HepG2 (cell line): ENCODE results near the gene SERPINF2. TPM values are rescaled to one million over a fixed set of nuclear protein-coding genes. Genes with fewer than 3 reads are reported as not detected.

Experiments
- BRCA1 ChIP-seq: sonication (generic); formaldehyde crosslinking; IDR thresholded peaks from 2 replicates; pipeline ENCODE4 v1.4.0; 2020; ENCODE audit warnings: missing genetic modification reagents
- CEBPB ChIP-seq: IDR thresholded peaks from 2 replicates; pipeline ENCODE4 v1.6.1; 2011; ENCODE audit warnings: low read depth, low read length, improper control_type of control experiment, borderline replicate concordance
- EHMT2 ChIP-seq: fragments of 200-600 bp; sonication (generic); IDR thresholded peaks from 2 replicates; pipeline ENCODE4 v1.7.0; 2017; ENCODE audit warnings: antibody characterized with exemption, low read depth, low read length, borderline replicate concordance
- ETS1 ChIP-seq: sonication (generic); formaldehyde crosslinking; IDR thresholded peaks from 2 replicates; pipeline ENCODE4 v1.4.0; 2020; ENCODE audit warnings: missing genetic modification reagents
- GABPB1 ChIP-seq: IDR thresholded peaks from 2 replicates; pipeline ENCODE4 v1.6.1; 2016; ENCODE audit warnings: mild to moderate bottlenecking, missing genetic modification reagents, moderate library complexity, missing compliant biosample characterization
- HNRNPLL ChIP-seq: fragments of 200-400 bp; formaldehyde crosslinking; IDR thresholded peaks from 2 replicates; pipeline ENCODE4 v1.6.1; 2017; ENCODE audit warnings: mild to moderate bottlenecking, low read depth, low read length; ENCODE audit not compliant: poor library complexity, severe bottlenecking
- HNRNPUL1 ChIP-seq: fragments of 200-400 bp; formaldehyde crosslinking; IDR thresholded peaks from 2 replicates; pipeline ENCODE4 v1.6.1; 2017; ENCODE audit warnings: low read depth, mild to moderate bottlenecking, low read length, moderate library complexity
- MXD3 ChIP-seq: IDR thresholded peaks from 2 replicates; pipeline ENCODE4 v1.6.1; 2016; ENCODE audit warnings: mild to moderate bottlenecking, missing biosample characterization, missing genetic modification reagents
- PHF5A ChIP-seq: IDR thresholded peaks from one replicate; pipeline ENCODE4 v1.6.1; 2018; ENCODE audit warnings: low read depth, missing genetic modification reagents; ENCODE audit not compliant: unreplicated experiment
- SALL2 ChIP-seq: sonication (generic); formaldehyde crosslinking; IDR thresholded peaks from 2 replicates; pipeline ENCODE4 v1.8.1; 2023; ENCODE audit warnings: mild to moderate bottlenecking, missing genetic modification reagents, inconsistent platforms
- ZBTB33 ChIP-seq: sonication (generic); formaldehyde crosslinking; IDR thresholded peaks from 2 replicates; pipeline ENCODE4 v1.4.0; 2020; ENCODE audit warnings: missing genetic modification reagents
- ZNF280B ChIP-seq: sonication (generic); formaldehyde crosslinking; IDR thresholded peaks from 2 replicates; pipeline ENCODE4 v1.5.0; 2020; ENCODE audit warnings: missing genetic modification reagents, mild to moderate bottlenecking, borderline replicate concordance
- ZNF30 ChIP-seq: sonication (generic); formaldehyde crosslinking; IDR thresholded peaks from 2 replicates; pipeline ENCODE4 v1.5.0; 2020; ENCODE audit warnings: mild to moderate bottlenecking, missing genetic modification reagents
- ZNF484 ChIP-seq: sonication (generic); formaldehyde crosslinking; IDR thresholded peaks from 2 replicates; pipeline ENCODE4 v1.5.1; 2020; ENCODE audit warnings: mild to moderate bottlenecking, low read depth, missing genetic modification reagents, borderline replicate concordance
- ZNF558 ChIP-seq: sonication (generic); formaldehyde crosslinking; IDR thresholded peaks from 2 replicates; pipeline ENCODE4 v1.9.0; 2022; ENCODE audit warnings: mild to moderate bottlenecking, missing genetic modification reagents, borderline replicate concordance
- ZNF703 ChIP-seq: sonication (generic); formaldehyde crosslinking; IDR thresholded peaks from 2 replicates; pipeline ENCODE4 v1.5.1; 2020; ENCODE audit warnings: missing genetic modification reagents, mild to moderate bottlenecking, moderate library complexity, borderline replicate concordance
- ZSCAN21 ChIP-seq: sonication (generic); formaldehyde crosslinking; IDR thresholded peaks from 2 replicates; pipeline ENCODE4 v1.8.0; 2022; ENCODE audit warnings: mild to moderate bottlenecking, missing genetic modification reagents, moderate library complexity, borderline replicate concordance
- polyA plus RNA-seq, 8 experiments: library from polyadenylated mRNA; depleted of rRNA in 3 of 8; stranded (reverse) in 7 of 8; unstranded in 1 of 8; fragments of >200 nt; fragmentation: Illumina TruSeq in 4 of 8; extraction: Trizol in 4 of 8; gene quantifications; 2 replicates each; pipeline versions ENCODE4 v1.2.1 to v1.2.3, GENCODE V29; 2011 to 2016; ENCODE audit warnings: low read depth in 4 of 8, missing spikeins in 1 of 8, mixed read lengths in 1 of 8; ENCODE audit not compliant: insufficient read depth in 1 of 8
- total RNA-seq, 5 experiments: library from RNA; depleted of rRNA; stranded (reverse); fragments of >200 nt; fragmentation: Illumina TruSeq; extraction: Trizol; gene quantifications; 2 replicates each; pipeline ENCODE4 v1.2.3, GENCODE V29; 2016; ENCODE audit warnings: low read depth in 1 of 5
- TF ChIP-seq, protein P1 (sequence below), 2 experiments: sonication (generic) in 1 of 2; formaldehyde crosslinking in 1 of 2; IDR thresholded peaks; 2 replicates each; pipeline versions ENCODE4 v1.6.1 to v1.9.0; 2014 to 2022; ENCODE audit warnings: antibody characterized with exemption in 1 of 2, borderline replicate concordance in 1 of 2, inconsistent platforms in 1 of 2, low read depth in 1 of 2, missing genetic modification reagents in 1 of 2

The SERPINF2 gene
- total and polyA plus RNA-seq, 2 of the 13 experiments (the other 11 are each of a cell fraction or from before 2014, with no cell fraction given) = 309 to 548 TPM

GRCh38 chr17:1735834-1736347 lies 6.8 kb upstream of the SERPINF2 start (continued):
- no peak for TF ChIP-seq ZBTB33 (CRISPR knock-in tag)
- TF ChIP-seq HNRNPLL = peak; percentile 12
- TF ChIP-seq GABPB1 (CRISPR knock-in tag) = no peak
- no peak for TF ChIP-seq ZNF558 (CRISPR knock-in tag)
- TF ChIP-seq ZNF30 = no peak
- TF ChIP-seq CEBPB = no peak
- TF ChIP-seq ZNF280B (CRISPR knock-in tag) = no peak
- TF ChIP-seq, protein P1, sequence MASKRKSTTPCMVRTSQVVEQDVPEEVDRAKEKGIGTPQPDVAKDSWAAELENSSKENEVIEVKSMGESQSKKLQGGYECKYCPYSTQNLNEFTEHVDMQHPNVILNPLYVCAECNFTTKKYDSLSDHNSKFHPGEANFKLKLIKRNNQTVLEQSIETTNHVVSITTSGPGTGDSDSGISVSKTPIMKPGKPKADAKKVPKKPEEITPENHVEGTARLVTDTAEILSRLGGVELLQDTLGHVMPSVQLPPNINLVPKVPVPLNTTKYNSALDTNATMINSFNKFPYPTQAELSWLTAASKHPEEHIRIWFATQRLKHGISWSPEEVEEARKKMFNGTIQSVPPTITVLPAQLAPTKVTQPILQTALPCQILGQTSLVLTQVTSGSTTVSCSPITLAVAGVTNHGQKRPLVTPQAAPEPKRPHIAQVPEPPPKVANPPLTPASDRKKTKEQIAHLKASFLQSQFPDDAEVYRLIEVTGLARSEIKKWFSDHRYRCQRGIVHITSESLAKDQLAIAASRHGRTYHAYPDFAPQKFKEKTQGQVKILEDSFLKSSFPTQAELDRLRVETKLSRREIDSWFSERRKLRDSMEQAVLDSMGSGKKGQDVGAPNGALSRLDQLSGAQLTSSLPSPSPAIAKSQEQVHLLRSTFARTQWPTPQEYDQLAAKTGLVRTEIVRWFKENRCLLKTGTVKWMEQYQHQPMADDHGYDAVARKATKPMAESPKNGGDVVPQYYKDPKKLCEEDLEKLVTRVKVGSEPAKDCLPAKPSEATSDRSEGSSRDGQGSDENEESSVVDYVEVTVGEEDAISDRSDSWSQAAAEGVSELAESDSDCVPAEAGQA (IDR thresholded peaks at IDR 0.05; ENCODE audit: low read depth) = no peak
- TF ChIP-seq, protein P1 (CRISPR knock-in tag; IDR thresholded peaks at IDR 0.05; ENCODE audit: borderline replicate concordance) = no peak
- no peak for TF ChIP-seq HNRNPUL1
- TF ChIP-seq ZNF484 (CRISPR knock-in tag) = no peak
- no peak; the same call in 1 of the 2 replicates for TF ChIP-seq MXD3
- TF ChIP-seq ZNF703 (CRISPR knock-in tag) = no peak
- no peak for TF ChIP-seq ETS1 (CRISPR knock-in tag)
- TF ChIP-seq SALL2 (CRISPR knock-in tag) = no peak
- TF ChIP-seq EHMT2 = no peak
- TF ChIP-seq PHF5A (CRISPR knock-in tag) = no peak
- no peak for TF ChIP-seq BRCA1 (CRISPR knock-in tag)
- TF ChIP-seq ZSCAN21 (CRISPR knock-in tag) = no peak
